ENCODE data around the gene ESPNL.

Gene ESPNL

GRCh38 chr2:238134393-238134785 lies 34.2 kb downstream of the ESPNL start:
- H3K27ac ChIP-seq (ENCODE audit: low read depth, low read length), result no peak overlapping the region
- H3F3A ChIP-seq (ENCODE audit: control insufficient read depth, insufficient read depth), result no peaks in the 10 kb centered on the region
- no peaks in the 10 kb centered on the region for H3K9me3 ChIP-seq (ENCODE audit: control insufficient read depth, insufficient read depth, low read length)
- H3K79me2 ChIP-seq (ENCODE audit: control insufficient read depth, low read length), result no peaks in the 10 kb centered on the region
- H3K9me2 ChIP-seq (replicated peaks; ENCODE audit: control insufficient read depth, low read length), result no peaks in the 10 kb centered on the region
- TF ChIP-seq EZH2phosphoT487 (IDR thresholded peaks at IDR 0.05; ENCODE audit: borderline replicate concordance, low read length) (no peak), CTCF (IDR thresholded peaks at IDR 0.05; ENCODE audit: low read depth, low read length, poor library complexity, severe bottlenecking) (no peak)
- H4K20me1 ChIP-seq (ENCODE audit: control insufficient read depth, insufficient read depth, low read depth, low read length), result peaks cover 2% of the 10 kb centered on the region; the same call in 1 of the 2 replicates
- no peak overlapping the region for H3K4me3 ChIP-seq (ENCODE audit: low read length)
- H3K36me3 ChIP-seq (ENCODE audit: control insufficient read depth, low read length), result no peaks in the 10 kb centered on the region
- H3K27me3 ChIP-seq (ENCODE audit: control insufficient read depth, low read length), result no peaks in the 10 kb centered on the region
- no peak overlapping the region for H3K4me2 ChIP-seq (ENCODE audit: low read length)
- H3K4me1 ChIP-seq (ENCODE audit: control insufficient read depth, low read length), result peaks cover 16% of the 10 kb centered on the region

GRCh38 chr2:238135601-238136150 lies 35.5 kb downstream of the ESPNL start:
- H3K9me2 ChIP-seq (replicated peaks; ENCODE audit: control insufficient read depth, low read length), result no peaks in the 10 kb centered on the region
- H3K4me1 ChIP-seq (ENCODE audit: control insufficient read depth, low read length), result peaks cover 19% of the 10 kb centered on the region
- no peaks in the 10 kb centered on the region for H3K36me3 ChIP-seq (ENCODE audit: control insufficient read depth, low read length)
- H3K27me3 ChIP-seq (ENCODE audit: control insufficient read depth, low read length), result no peaks in the 10 kb centered on the region
- H3K27ac ChIP-seq (ENCODE audit: low read depth, low read length), result no peak overlapping the region
- peaks cover 2% of the 10 kb centered on the region; the same call in 1 of the 2 replicates for H4K20me1 ChIP-seq (ENCODE audit: control insufficient read depth, insufficient read depth, low read depth, low read length)
- H3K4me3 ChIP-seq (ENCODE audit: low read length), result no peak overlapping the region
- H3F3A ChIP-seq (ENCODE audit: control insufficient read depth, insufficient read depth), result no peaks in the 10 kb centered on the region
- no peaks in the 10 kb centered on the region for H3K9me3 ChIP-seq (ENCODE audit: control insufficient read depth, insufficient read depth, low read length)
- no peaks in the 10 kb centered on the region for H3K79me2 ChIP-seq (ENCODE audit: control insufficient read depth, low read length)
- TF ChIP-seq CTCF (IDR thresholded peaks at IDR 0.05; ENCODE audit: low read depth, low read length, poor library complexity, severe bottlenecking) (no peak), EZH2phosphoT487 (IDR thresholded peaks at IDR 0.05; ENCODE audit: borderline replicate concordance, low read length) (no peak)
- no peak overlapping the region for H3K4me2 ChIP-seq (ENCODE audit: low read length)

GRCh38 chr2:238136820-238137537 lies 36.8 kb downstream of the ESPNL start:
- Histone ChIP-seq H3K4me1 (ENCODE audit: control insufficient read depth, low read length) (peaks cover 19% of the 10 kb centered on the region), H3K9me3 (ENCODE audit: control insufficient read depth, insufficient read depth, low read length) (no peaks in the 10 kb centered on the region), H3K36me3 (ENCODE audit: control insufficient read depth, low read length) (no peaks in the 10 kb centered on the region), H3K4me3 (ENCODE audit: low read length) (no peak overlapping the region), H3K9me2 (replicated peaks; ENCODE audit: control insufficient read depth, low read length) (no peaks in the 10 kb centered on the region), H3F3A (ENCODE audit: control insufficient read depth, insufficient read depth) (no peaks in the 10 kb centered on the region), H3K4me2 (ENCODE audit: low read length) (no peak overlapping the region), H4K20me1 (ENCODE audit: control insufficient read depth, insufficient read depth, low read depth, low read length) (no peaks in the 10 kb centered on the region; the same call in 1 of the 2 replicates), H3K27me3 (ENCODE audit: control insufficient read depth, low read length) (no peaks in the 10 kb centered on the region), H3K27ac (ENCODE audit: low read depth, low read length) (no peak overlapping the region), H3K79me2 (ENCODE audit: control insufficient read depth, low read length) (no peaks in the 10 kb centered on the region)
- TF ChIP-seq EZH2phosphoT487 (IDR thresholded peaks at IDR 0.05; ENCODE audit: borderline replicate concordance, low read length) (no peak), CTCF (IDR thresholded peaks at IDR 0.05; ENCODE audit: low read depth, low read length, poor library complexity, severe bottlenecking) (no peak)

All from DOHH2 (cell line).